Vagina (tissue), 2 donors: ENCODE measurements around the gene RYR2. TPM values are rescaled to one million over a fixed set of nuclear protein-coding genes. Genes with fewer than 3 reads are reported as not detected.

ENCODE experiments used
- DNase-seq, 2 donors: peaks; one replicate each; pipeline ENCODE4 v3.0.0-alpha.2; 2017; ENCODE audit errors: extremely low spot score in 2 of 2
- H3K27ac ChIP-seq: fragments of 200-600 bp; sonication (generic); one replicate; pipeline ENCODE4 v1.5.1; 2019
- H3K27me3 ChIP-seq: fragments of 200-600 bp; sonication (generic); one replicate; pipeline ENCODE4 v1.5.1; 2019
- H3K36me3 ChIP-seq, 2 donors: fragments of 200-600 bp; sonication (generic); one replicate each; pipeline ENCODE4 v1.5.1; 2017 to 2019
- H3K4me1 ChIP-seq: fragments of 200-600 bp; sonication (generic); one replicate; pipeline ENCODE4 v1.5.1; 2019
- H3K4me3 ChIP-seq, 2 donors: fragments of 200-600 bp; sonication (generic); 1 replicate in 1 of 2; 2 replicates in 1 of 2; pipeline ENCODE4 v1.5.1; 2016 to 2019
- H3K9me3 ChIP-seq: fragments of 200-600 bp; sonication (generic); one replicate; pipeline ENCODE4 v1.5.1; 2019
- CTCF ChIP-seq, 3 experiments: fragments of 450-650 bp in 2 of 3; fragments of 200-600 bp in 1 of 3; sonication (generic) in 1 of 3; IDR thresholded peaks; one replicate each; pipeline ENCODE4 v1.5.1; 2017 to 2019; ENCODE audit warnings: antibody characterized with exemption in 3 of 3, mild to moderate bottlenecking in 2 of 3, moderate library complexity in 2 of 3
- POLR2A ChIP-seq, 2 donors: fragments of 450-650 bp; IDR thresholded peaks; one replicate each; pipeline ENCODE4 v1.6.1; 2017; ENCODE audit warnings: antibody characterized with exemption in 2 of 2, mild to moderate bottlenecking in 2 of 2, moderate library complexity in 2 of 2
- POLR2AphosphoS5 ChIP-seq, 2 donors: sonication (generic); formaldehyde crosslinking; IDR thresholded peaks; one replicate each; pipeline ENCODE4 v1.9.0; 2017; ENCODE audit warnings: antibody characterized with exemption in 2 of 2, mild to moderate bottlenecking in 2 of 2, low read depth in 1 of 2; ENCODE audit not compliant: insufficient read depth in 1 of 2
- intact Hi-C: fragments of 100-400 bp; cut with DNase I; formaldehyde crosslinking; loops from one replicate; pipeline ENCODE4 v1.15.1; 2023
- total RNA-seq: library from RNA; depleted of rRNA; stranded (reverse); fragments of >200 nt; gene quantifications from one replicate; pipeline ENCODE4 v1.2.3, GENCODE V29; 2016

Gene RYR2
- total RNA-seq, 1 donor from 2014 or later = 1.5 TPM

- no peak overlapping the region for H3K4me3 ChIP-seq
- H3K27ac ChIP-seq = no peak overlapping the region
- intact Hi-C loops = no loop called here
- no peaks in the 10 kb centered on the region for H3K4me1 ChIP-seq
- TF ChIP-seq CTCF (IDR thresholded peaks at IDR 0.05) = no peak
- TF ChIP-seq POLR2AphosphoS5 (IDR thresholded peaks at IDR 0.05; ENCODE audit: insufficient read depth in 1 of 2, low read depth in 1 of 2) = no peak
- TF ChIP-seq POLR2A (IDR thresholded peaks at IDR 0.05) = no peak
- no peak for DNase-seq
- H3K9me3 ChIP-seq = no peaks in the 10 kb centered on the region
- no peaks in the 10 kb centered on the region for H3K36me3 ChIP-seq
- no peaks in the 10 kb centered on the region for H3K27me3 ChIP-seq
Observed at GRCh38 chr1:237685551-237685950, 643.6 kb downstream of the RYR2 start.

GRCh38 chr1:237687804-237688203 is 645.8 kb downstream of the RYR2 start:
- H3K4me1 ChIP-seq = no peaks in the 10 kb centered on the region
- H3K4me3 ChIP-seq = no peak overlapping the region
- TF ChIP-seq CTCF (IDR thresholded peaks at IDR 0.05) = no peak
- no peak for TF ChIP-seq POLR2A (IDR thresholded peaks at IDR 0.05)
- TF ChIP-seq POLR2AphosphoS5 (IDR thresholded peaks at IDR 0.05; ENCODE audit: insufficient read depth in 1 of 2, low read depth in 1 of 2) = no peak
- no peaks in the 10 kb centered on the region for H3K36me3 ChIP-seq
- no peaks in the 10 kb centered on the region for H3K9me3 ChIP-seq
- DNase-seq = no peak
- H3K27me3 ChIP-seq = no peaks in the 10 kb centered on the region
- no peak overlapping the region for H3K27ac ChIP-seq
- intact Hi-C loops = no loop called here

- Histone ChIP-seq H3K9me3 (no peaks in the 10 kb centered on the region), H3K4me1 (no peaks in the 10 kb centered on the region)
Observed at GRCh38 chr1:237690656-237691055, 648.7 kb downstream of the RYR2 start.

GRCh38 chr1:237692255-237692654 is 650.3 kb downstream of the RYR2 start:
- TF ChIP-seq POLR2A (IDR thresholded peaks at IDR 0.05) (no peak), POLR2AphosphoS5 (IDR thresholded peaks at IDR 0.05; ENCODE audit: insufficient read depth in 1 of 2, low read depth in 1 of 2) (no peak), CTCF (IDR thresholded peaks at IDR 0.05) (no peak)
- intact Hi-C loops = no loop called here
- DNase-seq = no peak

More at GRCh38 chr1:237690656-237691055, 648.7 kb downstream of the RYR2 start:
- intact Hi-C loops = no loop called here
- Histone ChIP-seq H3K27ac (no peak overlapping the region), H3K27me3 (no peaks in the 10 kb centered on the region), H3K36me3 (no peaks in the 10 kb centered on the region), H3K4me3 (no peak overlapping the region)
- TF ChIP-seq POLR2AphosphoS5 (IDR thresholded peaks at IDR 0.05; ENCODE audit: insufficient read depth in 1 of 2, low read depth in 1 of 2) = no peak
- TF ChIP-seq CTCF (IDR thresholded peaks at IDR 0.05) = no peak
- no peak for TF ChIP-seq POLR2A (IDR thresholded peaks at IDR 0.05)
- DNase-seq = no peak

GRCh38 chr1:237695878-237696277 is 653.9 kb downstream of the RYR2 start:
- Histone ChIP-seq H3K4me3 (no peak overlapping the region), H3K4me1 (no peaks in the 10 kb centered on the region), H3K27ac (no peak overlapping the region), H3K27me3 (no peaks in the 10 kb centered on the region), H3K9me3 (no peaks in the 10 kb centered on the region), H3K36me3 (no peaks in the 10 kb centered on the region)
- intact Hi-C loops = no loop called here
- DNase-seq = no peak
- TF ChIP-seq POLR2A (IDR thresholded peaks at IDR 0.05) = no peak
- no peak for TF ChIP-seq POLR2AphosphoS5 (IDR thresholded peaks at IDR 0.05; ENCODE audit: insufficient read depth in 1 of 2, low read depth in 1 of 2)

More at GRCh38 chr1:237692255-237692654, 650.3 kb downstream of the RYR2 start:
- H3K4me1 ChIP-seq = no peaks in the 10 kb centered on the region
- H3K27me3 ChIP-seq = no peaks in the 10 kb centered on the region
- no peak overlapping the region for H3K4me3 ChIP-seq
- no peak overlapping the region for H3K27ac ChIP-seq
- no peaks in the 10 kb centered on the region for H3K9me3 ChIP-seq
- no peaks in the 10 kb centered on the region for H3K36me3 ChIP-seq
